RWPE2 (cell line): Measurements from ENCODE around the gene CDH20.

ENCODE experiments used
- ATAC-seq: fragments of 200-7000 bp; cut with Tn5 transposase; 3 replicates; pipeline ENCODE4 v1.9.1; 2021; ENCODE audit warnings: low read depth
- DNase-seq: peaks from one replicate; pipeline ENCODE4 v3.0.0-alpha.2; 2020; ENCODE audit warnings: low spot score
- H3K27ac ChIP-seq: fragments of 450-650 bp; 2 replicates; pipeline ENCODE4 v1.5.1; 2017; ENCODE audit warnings: mild to moderate bottlenecking; ENCODE audit not compliant: poor library complexity, severe bottlenecking
- H3K27me3 ChIP-seq: fragments of 250-450 bp; sonication (Bioruptor Pico); 2 replicates; pipeline ENCODE4 v1.5.1; 2021; ENCODE audit warnings: mild to moderate bottlenecking, moderate library complexity; ENCODE audit not compliant: insufficient read depth, poor library complexity, severe bottlenecking
- H3K36me3 ChIP-seq: fragments of 250-450 bp; sonication (Bioruptor Pico); 2 replicates; pipeline ENCODE4 v1.5.1; 2020; ENCODE audit warnings: low read depth, mild to moderate bottlenecking, moderate library complexity
- H3K4me1 ChIP-seq: fragments of 250-450 bp; sonication (Bioruptor Pico); 2 replicates; pipeline ENCODE4 v1.5.1; 2021; ENCODE audit warnings: mild to moderate bottlenecking, moderate library complexity; ENCODE audit not compliant: insufficient read depth, poor library complexity, severe bottlenecking
- H3K4me3 ChIP-seq: fragments of 250-450 bp; sonication (Bioruptor Pico); 2 replicates; pipeline ENCODE4 v1.5.1; 2021; ENCODE audit warnings: mild to moderate bottlenecking, moderate library complexity; ENCODE audit not compliant: severe bottlenecking
- H3K9me3 ChIP-seq: fragments of 250-450 bp; sonication (Bioruptor Pico); 2 replicates; pipeline ENCODE4 v1.5.1; 2021; ENCODE audit warnings: mild to moderate bottlenecking, moderate library complexity; ENCODE audit not compliant: severe bottlenecking
- TF ChIP-seq, protein P1 (sequence below): fragments of 450-650 bp; IDR thresholded peaks from one replicate; pipeline ENCODE4 v1.5.1; 2017; ENCODE audit warnings: mild to moderate bottlenecking, moderate library complexity; ENCODE audit not compliant: poor library complexity, severe bottlenecking

Gene CDH20

DNA sequence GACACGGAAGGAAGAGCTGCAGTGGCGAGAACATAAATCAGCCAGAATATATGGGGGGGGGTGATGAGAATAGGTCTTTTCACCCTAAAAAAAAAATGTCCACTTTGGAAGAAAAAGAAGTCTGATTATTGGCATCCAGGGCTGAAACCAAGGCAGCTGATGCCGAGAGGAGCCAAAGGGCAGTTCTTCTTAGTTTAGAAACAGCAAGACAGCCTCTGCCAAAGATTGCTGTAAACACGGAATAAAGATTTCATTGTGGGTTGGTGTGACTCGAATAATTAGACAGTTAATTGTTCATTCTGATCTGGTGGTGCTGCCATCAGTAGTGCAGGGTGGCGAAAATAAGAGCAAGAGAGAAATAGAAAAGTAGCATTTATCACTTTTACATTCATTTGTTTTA, 3.5 kb downstream of the CDH20 start:
- no peak overlapping the region for H3K27ac ChIP-seq
- no peaks in the 10 kb centered on the region for H3K4me1 ChIP-seq
- no peak for DNase-seq
- peaks cover 48% of the 10 kb centered on the region for H3K27me3 ChIP-seq
- TF ChIP-seq, protein P1, sequence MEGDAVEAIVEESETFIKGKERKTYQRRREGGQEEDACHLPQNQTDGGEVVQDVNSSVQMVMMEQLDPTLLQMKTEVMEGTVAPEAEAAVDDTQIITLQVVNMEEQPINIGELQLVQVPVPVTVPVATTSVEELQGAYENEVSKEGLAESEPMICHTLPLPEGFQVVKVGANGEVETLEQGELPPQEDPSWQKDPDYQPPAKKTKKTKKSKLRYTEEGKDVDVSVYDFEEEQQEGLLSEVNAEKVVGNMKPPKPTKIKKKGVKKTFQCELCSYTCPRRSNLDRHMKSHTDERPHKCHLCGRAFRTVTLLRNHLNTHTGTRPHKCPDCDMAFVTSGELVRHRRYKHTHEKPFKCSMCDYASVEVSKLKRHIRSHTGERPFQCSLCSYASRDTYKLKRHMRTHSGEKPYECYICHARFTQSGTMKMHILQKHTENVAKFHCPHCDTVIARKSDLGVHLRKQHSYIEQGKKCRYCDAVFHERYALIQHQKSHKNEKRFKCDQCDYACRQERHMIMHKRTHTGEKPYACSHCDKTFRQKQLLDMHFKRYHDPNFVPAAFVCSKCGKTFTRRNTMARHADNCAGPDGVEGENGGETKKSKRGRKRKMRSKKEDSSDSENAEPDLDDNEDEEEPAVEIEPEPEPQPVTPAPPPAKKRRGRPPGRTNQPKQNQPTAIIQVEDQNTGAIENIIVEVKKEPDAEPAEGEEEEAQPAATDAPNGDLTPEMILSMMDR = no peak
- no peak overlapping the region for H3K4me3 ChIP-seq
- no peaks in the 10 kb centered on the region for H3K36me3 ChIP-seq
- no peak for ATAC-seq
- H3K9me3 ChIP-seq = no peaks in the 10 kb centered on the region

DNA sequence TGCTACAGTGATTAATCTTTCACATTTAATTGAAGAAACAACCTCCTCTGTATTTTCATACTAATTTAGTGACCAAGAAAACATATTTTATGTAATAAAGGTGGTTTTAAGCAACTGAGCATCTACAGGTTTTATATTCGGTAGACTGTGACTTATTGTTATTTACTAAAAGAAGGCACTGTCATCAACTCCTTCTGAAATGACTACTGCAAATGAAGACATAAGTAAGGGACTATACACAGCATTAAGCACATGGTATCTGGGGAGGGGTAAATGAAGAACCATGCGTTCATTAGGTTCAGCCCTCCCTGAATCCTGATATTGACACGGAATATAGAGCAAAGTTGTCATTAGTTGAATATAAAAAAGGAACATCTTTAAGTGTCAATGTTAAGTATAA, 4.3 kb downstream of the CDH20 start:
- Histone ChIP-seq H3K27me3 (peaks cover 42% of the 10 kb centered on the region), H3K27ac (no peak overlapping the region), H3K9me3 (no peaks in the 10 kb centered on the region), H3K4me1 (no peaks in the 10 kb centered on the region), H3K36me3 (no peaks in the 10 kb centered on the region), H3K4me3 (no peak overlapping the region)
- DNase-seq (no peak), ATAC-seq (no peak)
- TF ChIP-seq, protein P1 = no peak

DNA sequence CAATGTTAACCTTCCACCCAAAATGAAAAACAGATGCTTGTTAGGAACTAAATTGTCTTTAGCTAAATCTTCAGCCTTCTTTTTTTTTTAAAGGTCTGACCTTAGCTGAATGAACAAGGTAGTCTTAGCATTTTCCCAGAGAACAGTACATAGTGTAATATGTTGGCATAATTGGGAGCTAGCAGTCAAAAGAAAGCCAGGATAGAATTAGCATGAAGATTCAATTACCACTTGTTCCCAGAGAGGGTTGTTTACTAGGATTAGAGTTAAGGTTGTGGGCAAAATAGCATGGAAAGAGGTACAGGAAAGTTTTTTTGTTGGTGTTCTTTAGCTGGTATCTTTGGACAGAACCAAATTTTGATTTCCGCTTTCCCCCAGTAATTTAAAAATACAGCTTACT, 6.9 kb downstream of the CDH20 start:
- no peak overlapping the region for H3K4me3 ChIP-seq
- no peaks in the 10 kb centered on the region for H3K36me3 ChIP-seq
- TF ChIP-seq, protein P1 = no peak
- H3K27me3 ChIP-seq = peaks cover 18% of the 10 kb centered on the region
- H3K27ac ChIP-seq = no peak overlapping the region
- ATAC-seq (no peak), DNase-seq (no peak)
- no peaks in the 10 kb centered on the region for H3K4me1 ChIP-seq
- no peaks in the 10 kb centered on the region for H3K9me3 ChIP-seq

DNA sequence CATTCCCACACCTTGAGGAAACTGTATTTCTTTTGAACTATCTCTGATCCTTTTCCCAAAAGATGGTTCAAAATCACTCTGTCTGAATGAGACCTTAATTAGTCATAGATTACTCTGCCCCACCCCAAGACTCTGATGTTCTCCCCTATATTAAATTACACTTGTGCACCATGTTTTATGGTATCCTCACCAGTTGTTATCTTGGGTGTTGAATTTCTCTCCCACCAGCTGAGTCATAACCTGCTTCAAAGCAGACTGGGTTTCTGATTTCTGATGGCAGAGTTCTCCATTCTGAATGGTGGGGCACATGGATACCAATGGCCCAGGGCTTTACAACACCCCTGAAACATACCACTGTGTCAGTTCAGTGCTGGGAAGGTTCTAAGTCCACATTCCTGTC, 15.0 kb downstream of the CDH20 start:
- no peak overlapping the region for H3K4me3 ChIP-seq
- no peaks in the 10 kb centered on the region for H3K36me3 ChIP-seq
- TF ChIP-seq, protein P1 = no peak
- no peaks in the 10 kb centered on the region for H3K9me3 ChIP-seq
- no peaks in the 10 kb centered on the region for H3K27me3 ChIP-seq
- no peaks in the 10 kb centered on the region for H3K4me1 ChIP-seq
- DNase-seq (no peak), ATAC-seq (no peak)
- H3K27ac ChIP-seq = no peak overlapping the region

DNA sequence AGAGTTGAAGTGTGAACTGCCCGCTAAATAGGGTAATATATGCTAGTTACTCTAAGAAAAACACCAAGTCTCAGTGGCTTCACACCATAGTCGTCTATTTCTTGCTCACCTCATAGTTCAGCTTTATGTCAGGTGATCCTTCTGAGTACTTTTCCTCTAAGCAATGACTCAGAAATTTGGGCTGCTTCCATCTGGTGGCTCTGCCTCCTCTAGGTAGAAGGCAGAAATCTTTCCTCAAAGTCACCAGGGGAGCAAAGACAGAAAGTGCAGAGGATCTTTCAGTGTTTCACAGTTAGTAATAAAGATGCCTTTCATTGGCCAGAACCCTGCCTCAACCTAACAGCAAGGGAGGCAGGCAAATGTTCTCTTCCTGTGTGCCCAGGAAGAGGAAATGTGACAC, 17.3 kb downstream of the CDH20 start:
- ATAC-seq (no peak), DNase-seq (no peak)
- H3K4me1 ChIP-seq = no peaks in the 10 kb centered on the region
- no peaks in the 10 kb centered on the region for H3K27me3 ChIP-seq
- H3K9me3 ChIP-seq = no peaks in the 10 kb centered on the region
- H3K4me3 ChIP-seq = no peak overlapping the region
- TF ChIP-seq, protein P1 = no peak
- no peak overlapping the region for H3K27ac ChIP-seq
- no peaks in the 10 kb centered on the region for H3K36me3 ChIP-seq
